DND-41 (cell line): ENCODE results near the gene MAD2L1BP.

ENCODE experiments used
- EZH2 ChIP-seq: IDR thresholded peaks from 3 replicates; pipeline ENCODE4 v1.6.1; 2012; ENCODE audit warnings: borderline replicate concordance, low read depth, mild to moderate bottlenecking, moderate library complexity, low read length, inconsistent platforms; ENCODE audit not compliant: severe bottlenecking
- TF ChIP-seq, protein P1 (sequence below): IDR thresholded peaks from 2 replicates; pipeline ENCODE4 v1.5.1; 2012; ENCODE audit warnings: borderline replicate concordance, low read length, moderate library complexity, mild to moderate bottlenecking; ENCODE audit not compliant: poor library complexity, severe bottlenecking; ENCODE audit errors: extremely low read depth

DNA sequence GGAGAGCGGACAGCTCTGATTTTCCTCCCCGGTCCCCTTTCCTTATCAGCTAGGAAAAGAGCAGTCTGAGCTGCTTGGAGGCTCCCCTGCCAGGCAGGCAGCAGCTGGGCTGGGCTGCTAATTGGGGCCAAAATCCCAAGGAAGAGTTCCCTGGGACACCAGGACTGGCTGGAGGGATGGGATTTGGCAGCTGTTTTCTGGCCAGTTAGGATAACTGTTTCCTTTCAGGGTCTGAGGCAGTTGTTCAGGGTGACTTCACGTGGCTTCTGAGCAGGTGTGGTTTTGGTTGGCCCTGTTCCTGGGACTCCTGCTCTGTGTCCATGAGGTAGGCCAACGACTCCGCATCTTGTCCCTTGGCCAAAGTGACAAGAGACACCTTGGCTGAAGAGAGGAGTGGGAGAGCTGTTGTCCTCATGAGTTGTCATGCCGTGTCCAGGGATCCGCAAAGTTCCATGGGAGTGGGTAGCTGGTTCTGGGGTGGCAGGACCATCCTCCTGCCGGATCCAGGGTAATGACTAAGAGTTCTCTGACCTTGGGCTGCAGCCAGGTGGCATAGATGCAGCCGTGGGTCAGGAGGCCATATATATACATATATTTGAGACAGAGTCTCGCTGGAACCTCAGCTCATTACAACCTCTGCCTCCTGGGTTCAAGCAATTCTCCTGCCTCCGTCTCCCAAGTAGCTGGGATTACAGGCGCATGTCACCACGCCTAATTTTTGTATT lies 30.7 kb downstream of the MAD2L1BP start:
- TF ChIP-seq, protein P1, sequence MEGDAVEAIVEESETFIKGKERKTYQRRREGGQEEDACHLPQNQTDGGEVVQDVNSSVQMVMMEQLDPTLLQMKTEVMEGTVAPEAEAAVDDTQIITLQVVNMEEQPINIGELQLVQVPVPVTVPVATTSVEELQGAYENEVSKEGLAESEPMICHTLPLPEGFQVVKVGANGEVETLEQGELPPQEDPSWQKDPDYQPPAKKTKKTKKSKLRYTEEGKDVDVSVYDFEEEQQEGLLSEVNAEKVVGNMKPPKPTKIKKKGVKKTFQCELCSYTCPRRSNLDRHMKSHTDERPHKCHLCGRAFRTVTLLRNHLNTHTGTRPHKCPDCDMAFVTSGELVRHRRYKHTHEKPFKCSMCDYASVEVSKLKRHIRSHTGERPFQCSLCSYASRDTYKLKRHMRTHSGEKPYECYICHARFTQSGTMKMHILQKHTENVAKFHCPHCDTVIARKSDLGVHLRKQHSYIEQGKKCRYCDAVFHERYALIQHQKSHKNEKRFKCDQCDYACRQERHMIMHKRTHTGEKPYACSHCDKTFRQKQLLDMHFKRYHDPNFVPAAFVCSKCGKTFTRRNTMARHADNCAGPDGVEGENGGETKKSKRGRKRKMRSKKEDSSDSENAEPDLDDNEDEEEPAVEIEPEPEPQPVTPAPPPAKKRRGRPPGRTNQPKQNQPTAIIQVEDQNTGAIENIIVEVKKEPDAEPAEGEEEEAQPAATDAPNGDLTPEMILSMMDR: no peak
- TF ChIP-seq EZH2: no peak
